Measurements from ENCODE around the gene HOXD13.
A peak's percentile ranks its signal among the peaks of the same experiment; 100 is the strongest.

GRCh38 chr2:176140513-176141317 lies 48.2 kb downstream of the HOXD13 start:
- TF ChIP-seq, protein P1, sequence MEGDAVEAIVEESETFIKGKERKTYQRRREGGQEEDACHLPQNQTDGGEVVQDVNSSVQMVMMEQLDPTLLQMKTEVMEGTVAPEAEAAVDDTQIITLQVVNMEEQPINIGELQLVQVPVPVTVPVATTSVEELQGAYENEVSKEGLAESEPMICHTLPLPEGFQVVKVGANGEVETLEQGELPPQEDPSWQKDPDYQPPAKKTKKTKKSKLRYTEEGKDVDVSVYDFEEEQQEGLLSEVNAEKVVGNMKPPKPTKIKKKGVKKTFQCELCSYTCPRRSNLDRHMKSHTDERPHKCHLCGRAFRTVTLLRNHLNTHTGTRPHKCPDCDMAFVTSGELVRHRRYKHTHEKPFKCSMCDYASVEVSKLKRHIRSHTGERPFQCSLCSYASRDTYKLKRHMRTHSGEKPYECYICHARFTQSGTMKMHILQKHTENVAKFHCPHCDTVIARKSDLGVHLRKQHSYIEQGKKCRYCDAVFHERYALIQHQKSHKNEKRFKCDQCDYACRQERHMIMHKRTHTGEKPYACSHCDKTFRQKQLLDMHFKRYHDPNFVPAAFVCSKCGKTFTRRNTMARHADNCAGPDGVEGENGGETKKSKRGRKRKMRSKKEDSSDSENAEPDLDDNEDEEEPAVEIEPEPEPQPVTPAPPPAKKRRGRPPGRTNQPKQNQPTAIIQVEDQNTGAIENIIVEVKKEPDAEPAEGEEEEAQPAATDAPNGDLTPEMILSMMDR (IDR thresholded peaks at IDR 0.05), result peak; percentile 56 to 87 (median 84)
- no peak for TF ChIP-seq POLR2A (IDR thresholded peaks at IDR 0.05)

Data from thyroid gland (tissue), 4 donors.